H1 (cell line): ENCODE data around the gene ALAS1. TPM values are rescaled to one million over a fixed set of nuclear protein-coding genes. Genes with fewer than 3 reads are reported as not detected.

ENCODE experiments used
- CTCF ChIA-PET: fragments of 300-600 bp; sonication (Branson Sonifier 250); formaldehyde crosslinking; loops from one replicate; lab custom pipeline; 2021; ENCODE audit not compliant: partially characterized antibody; lab: Charles Lee
- POLR2A ChIA-PET: fragments of 300-600 bp; sonication (Branson Sonifier 250); formaldehyde crosslinking; loops from one replicate; lab custom pipeline; 2021; ENCODE audit warnings: inconsistent platforms; ENCODE audit not compliant: partially characterized antibody; lab: Charles Lee
- DNase-seq, 2 experiments: peaks; one replicate each; pipeline versions ENCODE4 v3.0.0 to v3.0.0-alpha.2; 2010 to 2022; ENCODE audit warnings: low spot score in 2 of 2, low read depth in 1 of 2, mixed read lengths in 1 of 2
- FAIRE-seq: peaks from 2 replicates; lab custom pipeline; 2011; peaks lifted over from hg19 to GRCh38; lab: Jason Lieb, UNC
- H2AFZ ChIP-seq: 2 replicates; pipeline ENCODE4 v1.8.1; 2012; ENCODE audit warnings: low read length, inconsistent platforms
- H2AK5ac ChIP-seq: 2 replicates; pipeline ENCODE4 v1.6.1; 2013; ENCODE audit warnings: low read depth, low read length
- H2BK120ac ChIP-seq: replicated peaks from 2 replicates; pipeline ENCODE3; 2013; ENCODE audit warnings: low read depth, low read length, inconsistent platforms
- H2BK12ac ChIP-seq: 2 replicates; pipeline ENCODE4 v1.6.1; 2013; ENCODE audit warnings: low read depth, low read length
- H2BK15ac ChIP-seq: 2 replicates; pipeline ENCODE4 v1.6.1; 2013; ENCODE audit warnings: low read length
- H2BK20ac ChIP-seq: 2 replicates; pipeline ENCODE4 v1.6.1; 2013; ENCODE audit warnings: low read length
- H2BK5ac ChIP-seq: 2 replicates; pipeline ENCODE4 v1.6.1; 2013; ENCODE audit warnings: low read depth, low read length
- H3K14ac ChIP-seq: 2 replicates; pipeline ENCODE4 v1.6.1; 2013; ENCODE audit warnings: inconsistent platforms; ENCODE audit not compliant: insufficient read length
- H3K18ac ChIP-seq: 2 replicates; pipeline ENCODE4 v1.6.1; 2013; ENCODE audit warnings: low read length; ENCODE audit errors: extremely low read depth
- H3K23ac ChIP-seq: 2 replicates; pipeline ENCODE4 v1.6.1; 2013; ENCODE audit warnings: inconsistent platforms; ENCODE audit not compliant: insufficient read length
- H3K23me2 ChIP-seq: 2 replicates; pipeline ENCODE4 v1.6.1; 2013; ENCODE audit warnings: low read depth, low read length
- H3K27ac ChIP-seq: 2 replicates; pipeline ENCODE4 v1.6.1; 2011; ENCODE audit warnings: low read depth, low read length, inconsistent platforms
- H3K27me3 ChIP-seq, 4 experiments: replicated peaks in 1 of 4; 1 replicate in 1 of 4; 2 replicates in 3 of 4; pipeline versions ENCODE4 v1.6.1 to v1.8.1; 2011 to 2013; ENCODE audit warnings: low read length in 3 of 4, mild to moderate bottlenecking in 3 of 4, inconsistent platforms in 2 of 4, mixed read lengths in 2 of 4, moderate library complexity in 1 of 4; ENCODE audit not compliant: control insufficient read depth in 3 of 4, insufficient read depth in 3 of 4; ENCODE audit errors: extremely low read depth in 1 of 4
- H3K36me3 ChIP-seq, 4 experiments: 2 replicates each; pipeline versions ENCODE4 v1.6.1 to v1.8.1; 2011 to 2013; ENCODE audit warnings: mild to moderate bottlenecking in 4 of 4, low read length in 3 of 4, moderate library complexity in 2 of 4, control low read depth in 1 of 4, inconsistent platforms in 1 of 4; ENCODE audit not compliant: insufficient read depth in 4 of 4, control insufficient read depth in 2 of 4
- H3K4ac ChIP-seq: replicated peaks from 2 replicates; pipeline ENCODE3; 2013; ENCODE audit warnings: low read length, low read depth, mixed read lengths, inconsistent platforms; ENCODE audit not compliant: insufficient read length
- H3K4me1 ChIP-seq, 4 experiments: replicated peaks in 1 of 4; 1 replicate in 1 of 4; 2 replicates in 3 of 4; pipeline versions ENCODE4 v1.6.1 to v1.8.1; 2011 to 2013; ENCODE audit warnings: low read length in 3 of 4, inconsistent platforms in 2 of 4, mixed read lengths in 1 of 4; ENCODE audit not compliant: insufficient read depth in 4 of 4, control insufficient read depth in 3 of 4
- H3K4me2 ChIP-seq, 2 experiments: 2 replicates each; pipeline versions ENCODE4 v1.6.1 to v1.8.1; 2011 to 2013; ENCODE audit warnings: low read depth in 2 of 2, low read length in 2 of 2, control low read depth in 1 of 2, inconsistent platforms in 1 of 2, mild to moderate bottlenecking in 1 of 2; ENCODE audit not compliant: insufficient read depth in 1 of 2
- H3K4me3 ChIP-seq, 4 experiments: fragments of 200-600, 300-600 bp in 1 of 4; sonication (generic), shearing (Covaris generic), sonication (Bioruptor Twin) in 1 of 4; 2 replicates each; pipeline versions ENCODE4 v1.5.1 to v1.8.1; 2011 to 2016; ENCODE audit warnings: low read length in 4 of 4, low read depth in 3 of 4, control low read depth in 2 of 4, inconsistent platforms in 2 of 4, mild to moderate bottlenecking in 2 of 4, mixed read lengths in 1 of 4, moderate library complexity in 1 of 4; ENCODE audit not compliant: insufficient read depth in 2 of 4; ENCODE audit errors: extremely low read depth in 1 of 4
- H3K56ac ChIP-seq: replicated peaks from 2 replicates; pipeline ENCODE3; 2013; ENCODE audit warnings: low read depth, mild to moderate bottlenecking, mixed read lengths, low read length, inconsistent platforms; ENCODE audit not compliant: insufficient read length
- H3K79me1 ChIP-seq: 2 replicates; pipeline ENCODE4 v1.6.1; 2013; ENCODE audit warnings: low read depth, low read length, control low read depth
- H3K79me2 ChIP-seq, 2 experiments: 2 replicates each; pipeline versions ENCODE4 v1.6.1 to v1.8.1; 2012 to 2013; ENCODE audit warnings: low read length in 2 of 2, mild to moderate bottlenecking in 2 of 2, inconsistent platforms in 1 of 2; ENCODE audit not compliant: insufficient read depth in 2 of 2, control insufficient read depth in 1 of 2
- H3K9ac ChIP-seq, 4 experiments: replicated peaks in 1 of 4; 1 replicate in 1 of 4; 2 replicates in 3 of 4; pipeline versions ENCODE4 v1.6.1 to v1.8.1; 2011 to 2013; ENCODE audit warnings: low read depth in 3 of 4, low read length in 3 of 4, control low read depth in 2 of 4, mild to moderate bottlenecking in 2 of 4, moderate library complexity in 2 of 4, inconsistent platforms in 1 of 4; ENCODE audit errors: extremely low read depth in 1 of 4
- H3K9me3 ChIP-seq, 2 experiments: 2 replicates each; pipeline versions ENCODE4 v1.6.1 to v1.8.1; 2012 to 2013; ENCODE audit warnings: mild to moderate bottlenecking in 2 of 2, moderate library complexity in 2 of 2, control low read depth in 1 of 2, inconsistent platforms in 1 of 2, low read depth in 1 of 2, low read length in 1 of 2, mixed read lengths in 1 of 2; ENCODE audit not compliant: insufficient read depth in 2 of 2
- H4K20me1 ChIP-seq, 2 experiments: replicated peaks in 1 of 2; 2 replicates each; pipeline versions ENCODE3 to v1.8.1; 2011 to 2013; ENCODE audit warnings: inconsistent platforms in 2 of 2, low read length in 2 of 2, mild to moderate bottlenecking in 1 of 2; ENCODE audit not compliant: insufficient read depth in 2 of 2, control insufficient read depth in 1 of 2
- H4K5ac ChIP-seq: 2 replicates; pipeline ENCODE4 v1.6.1; 2013; ENCODE audit warnings: low read length, low read depth, mixed read lengths, inconsistent platforms; ENCODE audit not compliant: insufficient read length
- H4K8ac ChIP-seq: 2 replicates; pipeline ENCODE4 v1.8.0; 2013; ENCODE audit warnings: mild to moderate bottlenecking, moderate library complexity, low read length, inconsistent platforms; ENCODE audit not compliant: insufficient read depth; ENCODE audit errors: extremely low read depth
- H4K91ac ChIP-seq: replicated peaks from 2 replicates; pipeline ENCODE3; 2013; ENCODE audit warnings: low read length, mixed read lengths, inconsistent platforms; ENCODE audit not compliant: insufficient read length
- ASH2L ChIP-seq: fragments of 200-600, 300-600 bp; sonication (generic); IDR thresholded peaks from one replicate; pipeline ENCODE4 v1.7.1; 2017; ENCODE audit warnings: low read length
- BACH1 ChIP-seq: IDR thresholded peaks from 2 replicates; pipeline ENCODE4 v1.6.1; 2012; ENCODE audit warnings: low read length, improper control_type of control experiment
- E2F6 ChIP-seq: IDR thresholded peaks from 2 replicates; pipeline ENCODE4 v1.6.1; 2012; ENCODE audit warnings: inconsistent platforms
- KDM4A ChIP-seq: IDR thresholded peaks from one replicate; pipeline ENCODE4 v1.7.1; 2012; ENCODE audit warnings: low read depth, mild to moderate bottlenecking, moderate library complexity, low read length, inconsistent platforms; ENCODE audit not compliant: severe bottlenecking
- NRF1 ChIP-seq: IDR thresholded peaks from 2 replicates; pipeline ENCODE4 v1.6.1; 2011; ENCODE audit warnings: mild to moderate bottlenecking, low read depth, low read length, improper control_type of control experiment
- POLR2A ChIP-seq, 2 experiments: IDR thresholded peaks; 1 replicate in 1 of 2; 2 replicates in 1 of 2; pipeline ENCODE4 v1.6.1; 2011; ENCODE audit warnings: low read depth in 2 of 2, low read length in 2 of 2, mild to moderate bottlenecking in 2 of 2; ENCODE audit errors: control extremely low read depth in 1 of 2
- RAD21 ChIP-seq, 2 experiments: IDR thresholded peaks in 1 of 2; conservative IDR thresholded peaks in 1 of 2; 2 replicates each; pipeline ENCODE4 v1.6.1; 2011; ENCODE audit warnings: low read depth in 2 of 2, low read length in 2 of 2, improper control_type of control experiment in 1 of 2, inconsistent platforms in 1 of 2, mild to moderate bottlenecking in 1 of 2, moderate library complexity in 1 of 2
- RBBP5 ChIP-seq: IDR thresholded peaks from 2 replicates; pipeline ENCODE4 v1.7.1; 2012; ENCODE audit warnings: low read depth, mild to moderate bottlenecking, inconsistent platforms, low read length, moderate library complexity, borderline replicate concordance
- RNF2 ChIP-seq: fragments of 200-900, 300-1000 bp; sonication (generic); IDR thresholded peaks from 2 replicates; pipeline ENCODE4 v1.7.1; 2016; ENCODE audit warnings: borderline replicate concordance, low read depth, mild to moderate bottlenecking, antibody characterized with exemption, low read length; ENCODE audit not compliant: poor library complexity, severe bottlenecking; ENCODE audit errors: missing control alignments
- RXRA ChIP-seq: IDR thresholded peaks from 2 replicates; pipeline ENCODE4 v1.6.1; 2011; ENCODE audit warnings: low read depth, mild to moderate bottlenecking, low read length, moderate library complexity; ENCODE audit not compliant: insufficient read depth
- SRF ChIP-seq: IDR thresholded peaks from 2 replicates; pipeline ENCODE4 v1.6.1; 2011; ENCODE audit warnings: mild to moderate bottlenecking, low read depth, low read length, moderate library complexity
- TCF12 ChIP-seq: IDR thresholded peaks from 2 replicates; pipeline ENCODE4 v1.6.1; 2011; ENCODE audit warnings: low read depth, mild to moderate bottlenecking, low read length
- TEAD4 ChIP-seq: IDR thresholded peaks from 2 replicates; pipeline ENCODE4 v1.6.1; 2012; ENCODE audit warnings: low read depth, low read length, inconsistent platforms, mixed read lengths
- WGBS, 2 experiments: shearing (Covaris generic) in 1 of 2; methylation state at CpG; one replicate each; pipeline versions ENCODE4 v1.1.6 to v1.1.7; 2013 to 2015; ENCODE audit warnings: low lambda C conversion rate in 2 of 2, mixed read lengths in 2 of 2, inconsistent platforms in 1 of 2, low coverage in 1 of 2, missing lambda C conversion rate in 1 of 2; ENCODE audit not compliant: insufficient replicate concordance in 2 of 2, insufficient coverage in 1 of 2, insufficient read length in 1 of 2; ENCODE audit errors: extremely low coverage in 1 of 2, missing lambda C conversion rate in 1 of 2; 5-methylcytosine and 5-hydroxymethylcytosine counted together
- polyA plus RNA-seq, 7 experiments: library from polyadenylated mRNA; depleted of rRNA in 3 of 7; stranded (reverse) in 5 of 7; unstranded in 2 of 7; fragments of >200 nt in 5 of 7; fragments of 200-250 nt in 2 of 7; gene quantifications; 1 replicate in 5 of 7; 2 replicates in 1 of 7; 4 replicates in 1 of 7; pipeline versions ENCODE4 v1.2.1 to v1.2.3, GENCODE V29; 2011 to 2013; ENCODE audit warnings: missing spikeins in 2 of 7, mixed read lengths in 2 of 7
- total RNA-seq: library from RNA; stranded (reverse); fragmentation: NEBNext Ultra II Directional; extraction: Animal tissue kit (Norgen Biotek cat#: 25700); gene quantifications from 2 replicates; pipeline ENCODE4 v1.2.1, GENCODE V29; 2021

The ALAS1 gene
- total and polyA plus RNA-seq, 2 of the 8 experiments (the other 6 are each of a cell fraction or from before 2014, with no cell fraction given): 45.9 to 84.4 TPM

GRCh38 chr3:52217409-52217805 lies 19.4 kb downstream of the ALAS1 start:
- peaks cover 11 to 28% (median 22%) of the 10 kb centered on the region in 4 experiments; a peak in 6 of 8 replicates for H3K36me3 ChIP-seq
- DNase-seq: no peak
- no peak overlapping the region for H4K8ac ChIP-seq
- H3K18ac ChIP-seq: no peak overlapping the region
- no peak overlapping the region for H4K5ac ChIP-seq
- peaks cover 0 to 2% of the 10 kb centered on the region in 2 experiments for H4K20me1 ChIP-seq
- H4K91ac ChIP-seq: no peak overlapping the region
- no peaks in the 10 kb centered on the region for H3K79me2 ChIP-seq
- ChIA-PET CTCF (interaction anchor here (1.3 to 20.4 kb wide), 7 partner anchors 9 to 229 kb away, joined by 3 to 336 read pairs (median 4); partner anchors contain the start of gene TWF2), POLR2A (interaction anchor here (0.7 to 1.5 kb wide), 3 partner anchors 31 to 61 kb away, joined by 3 read pairs; partner anchors contain the start of gene WDR82)
- H3K4ac ChIP-seq: no peak overlapping the region
- peaks cover 0 to 2% (median 0%) of the 10 kb centered on the region in 4 experiments; a peak in 2 of 7 replicates for H3K4me1 ChIP-seq
- no peak overlapping the region for H3K56ac ChIP-seq
- no peak overlapping the region for H2BK15ac ChIP-seq
- no peaks in the 10 kb centered on the region for H3K23me2 ChIP-seq
- H2BK120ac ChIP-seq: no peak overlapping the region
- H3K14ac ChIP-seq: no peak overlapping the region
- H3K27me3 ChIP-seq: no peaks in the 10 kb centered on the region
- H3K23ac ChIP-seq: no peak overlapping the region
- H2BK5ac ChIP-seq: no peak overlapping the region
- no peak overlapping the region for H3K9ac ChIP-seq
- H3K4me3 ChIP-seq: no peak overlapping the region
- WGBS, 2 experiments: 91% methylated on average over 10 of the region's 10 CpGs; no CpG with 5 or more reads in 1 of the 2 experiments
- no peak for FAIRE-seq
- H2AK5ac ChIP-seq: no peak overlapping the region
- no peaks in the 10 kb centered on the region for H3K9me3 ChIP-seq
- no peak overlapping the region for H2BK20ac ChIP-seq
- no peak overlapping the region for H2AFZ ChIP-seq
- no peak overlapping the region for H3K4me2 ChIP-seq
- no peak overlapping the region for H3K27ac ChIP-seq
- no peaks in the 10 kb centered on the region for H3K79me1 ChIP-seq
- H2BK12ac ChIP-seq: no peak overlapping the region
- TF ChIP-seq RBBP5 (no peak), RXRA (no peak), SRF (no peak), BACH1 (no peak), POLR2A (IDR thresholded peaks at IDR 0.05; ENCODE audit: control extremely low read depth in 1 of 2, low read depth in 2 of 2, low read length in 2 of 2) (no peak), ASH2L (no peak), NRF1 (no peak), TCF12 (no peak), TEAD4 (no peak), E2F6 (no peak), RNF2 (no peak), KDM4A (no peak), RAD21 (IDR thresholded peaks at IDR 0.05 in 1 of 2, conservative IDR thresholded peaks at IDR 0.05 in 1 of 2; ENCODE audit: low read depth in 2 of 2, low read length in 2 of 2) (no peak)
